Measurements from ENCODE around the gene GTF3C4.

The GTF3C4 gene

GRCh38 chr9:132663117-132663516, 7.1 kb upstream of the GTF3C4 start:
- H2AK5ac ChIP-seq (ENCODE audit: low read depth, low read length) = no peak overlapping the region
- no peaks in the 10 kb centered on the region for H3K27me3 ChIP-seq (ENCODE audit: control insufficient read depth in 3 of 3, insufficient read depth in 3 of 3, low read depth in 1 of 3, low read length in 3 of 3)
- H3K79me1 ChIP-seq (ENCODE audit: low read depth, low read length) = peaks cover 2% of the 10 kb centered on the region
- no peak overlapping the region for H3K14ac ChIP-seq (ENCODE audit: low read length)
- no peak overlapping the region for H2BK5ac ChIP-seq (ENCODE audit: low read length)
- H3K27ac ChIP-seq (replicated peaks; ENCODE audit: low read length) = no peak overlapping the region
- no peak overlapping the region for H2BK120ac ChIP-seq (ENCODE audit: low read depth, low read length)
- H2BK15ac ChIP-seq (ENCODE audit: low read length) = no peak overlapping the region
- H3K18ac ChIP-seq (ENCODE audit: low read length) = no peak overlapping the region
- WGBS, 2 donors (ENCODE audit: extremely low coverage in 2 of 2, insufficient read length in 2 of 2, insufficient replicate concordance in 1 of 2) = no CpG with 5 or more reads among the region's 11 CpGs
- peaks cover 0 to 3% of the 10 kb centered on the region in 2 donors for H3K4me1 ChIP-seq (ENCODE audit: control insufficient read depth in 2 of 2, insufficient read depth in 1 of 2, low read depth in 1 of 2, low read length in 2 of 2)
- no peak overlapping the region for H3K4me2 ChIP-seq (ENCODE audit: insufficient read depth, low read length, poor library complexity, severe bottlenecking)
- no peak overlapping the region for H3K23ac ChIP-seq (ENCODE audit: low read depth, low read length, poor library complexity)
- no peak overlapping the region for H2AFZ ChIP-seq (ENCODE audit: low read length)
- no peak overlapping the region for H4K91ac ChIP-seq (ENCODE audit: low read depth, low read length, poor library complexity)
- no peak overlapping the region for H2BK12ac ChIP-seq (ENCODE audit: low read length)
- DNase-seq (ENCODE audit: low spot score) = peak; percentile 3
- no peak overlapping the region for H3K4me3 ChIP-seq (ENCODE audit: low read length in 2 of 2)
- H3K36me3 ChIP-seq (replicated peaks in 1 of 2; ENCODE audit: control insufficient read depth in 2 of 2, insufficient read depth in 2 of 2, low read length in 2 of 2) = peaks cover 10 to 61% of the 10 kb centered on the region in 2 donors
- H4K8ac ChIP-seq (ENCODE audit: low read depth, low read length) = no peak overlapping the region
- no peak overlapping the region for H3K9ac ChIP-seq (ENCODE audit: low read depth, low read length, poor library complexity)
- H3K9me3 ChIP-seq (replicated peaks in 1 of 2; ENCODE audit: control insufficient read depth in 2 of 2, insufficient read depth in 1 of 2, low read depth in 1 of 2, low read length in 2 of 2) = no peaks in the 10 kb centered on the region
- no peak overlapping the region for H3K4ac ChIP-seq (ENCODE audit: low read length)

- Histone ChIP-seq H2BK120ac (ENCODE audit: low read depth, low read length) (no peak overlapping the region), H4K91ac (ENCODE audit: low read depth, low read length, poor library complexity) (no peak overlapping the region), H3K4me3 (ENCODE audit: low read length in 2 of 2) (no peak overlapping the region), H3K36me3 (replicated peaks in 1 of 2; ENCODE audit: control insufficient read depth in 2 of 2, insufficient read depth in 2 of 2, low read length in 2 of 2) (peaks cover 10 to 55% of the 10 kb centered on the region in 2 donors), H3K4me2 (ENCODE audit: insufficient read depth, low read length, poor library complexity, severe bottlenecking) (no peak overlapping the region), H3K4ac (ENCODE audit: low read length) (no peak overlapping the region), H2AFZ (ENCODE audit: low read length) (no peak overlapping the region), H3K27ac (replicated peaks; ENCODE audit: low read length) (no peak overlapping the region), H3K9me3 (replicated peaks in 1 of 2; ENCODE audit: control insufficient read depth in 2 of 2, insufficient read depth in 1 of 2, low read depth in 1 of 2, low read length in 2 of 2) (no peaks in the 10 kb centered on the region), H4K8ac (ENCODE audit: low read depth, low read length) (no peak overlapping the region), H2BK12ac (ENCODE audit: low read length) (no peak overlapping the region), H3K14ac (ENCODE audit: low read length) (no peak overlapping the region), H2BK15ac (ENCODE audit: low read length) (no peak overlapping the region), H2BK5ac (ENCODE audit: low read length) (no peak overlapping the region), H3K9ac (ENCODE audit: low read depth, low read length, poor library complexity) (no peak overlapping the region), H3K18ac (ENCODE audit: low read length) (no peak overlapping the region), H2AK5ac (ENCODE audit: low read depth, low read length) (no peak overlapping the region), H3K4me1 (ENCODE audit: control insufficient read depth in 2 of 2, insufficient read depth in 1 of 2, low read depth in 1 of 2, low read length in 2 of 2) (peaks cover 0 to 3% of the 10 kb centered on the region in 2 donors), H3K23ac (ENCODE audit: low read depth, low read length, poor library complexity) (no peak overlapping the region), H3K27me3 (ENCODE audit: control insufficient read depth in 3 of 3, insufficient read depth in 3 of 3, low read depth in 1 of 3, low read length in 3 of 3) (no peaks in the 10 kb centered on the region), H3K79me1 (ENCODE audit: low read depth, low read length) (peaks cover 2% of the 10 kb centered on the region)
- no peak for DNase-seq (ENCODE audit: low spot score)
- no CpG with 5 or more reads among the region's 2 CpGs for WGBS, 2 donors (ENCODE audit: extremely low coverage in 2 of 2, insufficient read length in 2 of 2, insufficient replicate concordance in 1 of 2)
These were observed 6.4 kb upstream of the GTF3C4 start for GRCh38 chr9:132663851-132664250.

- H2BK12ac ChIP-seq (ENCODE audit: low read length) = no peak overlapping the region
- peak overlapping the region; percentile 96 for H2BK5ac ChIP-seq (ENCODE audit: low read length)
- H3K9ac ChIP-seq (ENCODE audit: low read depth, low read length, poor library complexity) = peak overlapping the region; percentile 95
- H3K36me3 ChIP-seq (replicated peaks in 1 of 2; ENCODE audit: control insufficient read depth in 2 of 2, insufficient read depth in 2 of 2, low read length in 2 of 2) = peaks cover 0 to 37% of the 10 kb centered on the region in 2 donors
- H3K9me3 ChIP-seq (replicated peaks in 1 of 2; ENCODE audit: control insufficient read depth in 2 of 2, insufficient read depth in 1 of 2, low read depth in 1 of 2, low read length in 2 of 2) = peaks cover 0 to 16% of the 10 kb centered on the region in 2 donors
- no CpG with 5 or more reads among the region's 13 CpGs for WGBS, 2 donors (ENCODE audit: extremely low coverage in 2 of 2, insufficient read length in 2 of 2, insufficient replicate concordance in 1 of 2)
- H3K4me1 ChIP-seq (ENCODE audit: control insufficient read depth in 2 of 2, insufficient read depth in 1 of 2, low read depth in 1 of 2, low read length in 2 of 2) = peaks cover 2 to 5% of the 10 kb centered on the region in 2 donors
- no peak overlapping the region for H4K91ac ChIP-seq (ENCODE audit: low read depth, low read length, poor library complexity)
- H3K18ac ChIP-seq (ENCODE audit: low read length) = peak overlapping the region; percentile 98
- H3K23ac ChIP-seq (ENCODE audit: low read depth, low read length, poor library complexity) = peak overlapping the region; percentile 96
- peak overlapping the region; percentile 98 to 99 for H3K4me3 ChIP-seq (ENCODE audit: low read length in 2 of 2)
- no peak overlapping the region for H3K4ac ChIP-seq (ENCODE audit: low read length)
- no peak for DNase-seq (ENCODE audit: low spot score)
- peak overlapping the region; percentile 89 for H3K4me2 ChIP-seq (ENCODE audit: insufficient read depth, low read length, poor library complexity, severe bottlenecking)
- H3K14ac ChIP-seq (ENCODE audit: low read length) = peak overlapping the region; percentile 74
- no peak overlapping the region for H2BK15ac ChIP-seq (ENCODE audit: low read length)
- H4K8ac ChIP-seq (ENCODE audit: low read depth, low read length) = no peak overlapping the region
- H2AK5ac ChIP-seq (ENCODE audit: low read depth, low read length) = peak overlapping the region; percentile 88
- H3K79me1 ChIP-seq (ENCODE audit: low read depth, low read length) = peaks cover 7% of the 10 kb centered on the region
- no peaks in the 10 kb centered on the region for H3K27me3 ChIP-seq (ENCODE audit: control insufficient read depth in 3 of 3, insufficient read depth in 3 of 3, low read depth in 1 of 3, low read length in 3 of 3)
- H3K27ac ChIP-seq (replicated peaks; ENCODE audit: low read length) = peak overlapping the region; percentile 98
- peak overlapping the region; percentile 99 for H2AFZ ChIP-seq (ENCODE audit: low read length)
- peak overlapping the region; percentile 75 for H2BK120ac ChIP-seq (ENCODE audit: low read depth, low read length)
These were observed 956 bp upstream of the GTF3C4 start for GRCh38 chr9:132669319-132669697.

- no peak within 1 kb of the TSS for H4K91ac ChIP-seq (ENCODE audit: low read depth, low read length, poor library complexity)
- peaks cover 7% of the 10 kb centered on the region for H3K79me1 ChIP-seq (ENCODE audit: low read depth, low read length)
- peaks cover 0 to 16% of the 10 kb centered on the region in 2 donors for H3K9me3 ChIP-seq (replicated peaks in 1 of 2; ENCODE audit: control insufficient read depth in 2 of 2, insufficient read depth in 1 of 2, low read depth in 1 of 2, low read length in 2 of 2)
- peaks cover 0 to 34% of the 10 kb centered on the region in 2 donors for H3K36me3 ChIP-seq (replicated peaks in 1 of 2; ENCODE audit: control insufficient read depth in 2 of 2, insufficient read depth in 2 of 2, low read length in 2 of 2)
- DNase-seq (ENCODE audit: low spot score) = peak; percentile 92
- H3K27ac ChIP-seq (replicated peaks; ENCODE audit: low read length) = peak within 1 kb of the TSS; percentile 98
- peaks cover 2 to 5% of the 10 kb centered on the region in 2 donors for H3K4me1 ChIP-seq (ENCODE audit: control insufficient read depth in 2 of 2, insufficient read depth in 1 of 2, low read depth in 1 of 2, low read length in 2 of 2)
- no CpG with 5 or more reads among the region's 77 CpGs for WGBS, 2 donors (ENCODE audit: extremely low coverage in 2 of 2, insufficient read length in 2 of 2, insufficient replicate concordance in 1 of 2)
- no peaks in the 10 kb centered on the region for H3K27me3 ChIP-seq (ENCODE audit: control insufficient read depth in 3 of 3, insufficient read depth in 3 of 3, low read depth in 1 of 3, low read length in 3 of 3)
- H3K14ac ChIP-seq (ENCODE audit: low read length) = peak within 1 kb of the TSS; percentile 74
- H3K9ac ChIP-seq (ENCODE audit: low read depth, low read length, poor library complexity) = peak within 1 kb of the TSS; percentile 100
- peak within 1 kb of the TSS; percentile 89 for H3K4me2 ChIP-seq (ENCODE audit: insufficient read depth, low read length, poor library complexity, severe bottlenecking)
- H3K4ac ChIP-seq (ENCODE audit: low read length) = peak within 1 kb of the TSS; percentile 78
- H2BK5ac ChIP-seq (ENCODE audit: low read length) = peak within 1 kb of the TSS; percentile 96
- H2AFZ ChIP-seq (ENCODE audit: low read length) = peak within 1 kb of the TSS; percentile 99
- H3K18ac ChIP-seq (ENCODE audit: low read length) = peak within 1 kb of the TSS; percentile 98
- H2BK15ac ChIP-seq (ENCODE audit: low read length) = peak within 1 kb of the TSS; percentile 92
- peak within 1 kb of the TSS; percentile 98 to 99 for H3K4me3 ChIP-seq (ENCODE audit: low read length in 2 of 2)
- H2AK5ac ChIP-seq (ENCODE audit: low read depth, low read length) = peak within 1 kb of the TSS; percentile 93
- H4K8ac ChIP-seq (ENCODE audit: low read depth, low read length) = no peak within 1 kb of the TSS
- H2BK120ac ChIP-seq (ENCODE audit: low read depth, low read length) = peak within 1 kb of the TSS; percentile 89
- no peak within 1 kb of the TSS for H2BK12ac ChIP-seq (ENCODE audit: low read length)
- H3K23ac ChIP-seq (ENCODE audit: low read depth, low read length, poor library complexity) = peak within 1 kb of the TSS; percentile 96
These were observed 387 bp upstream of the GTF3C4 start, which contains the start of gene DDX31 for GRCh38 chr9:132669698-132670456. TSS of gene DDX31 (minus strand) at chr9:132669983. CDS start at chr9:132669934, 49 bp downstream.

Measured in neuronal stem cell (in vitro differentiated cells).